Measurements from ENCODE around the gene STXBP3. TPM values are rescaled to one million over a fixed set of nuclear protein-coding genes. Genes with fewer than 3 reads are reported as not detected.

Gene STXBP3
- polyA plus RNA-seq, 4 donors: 61.9 to 88.9 (median 67.3) TPM

DNA sequence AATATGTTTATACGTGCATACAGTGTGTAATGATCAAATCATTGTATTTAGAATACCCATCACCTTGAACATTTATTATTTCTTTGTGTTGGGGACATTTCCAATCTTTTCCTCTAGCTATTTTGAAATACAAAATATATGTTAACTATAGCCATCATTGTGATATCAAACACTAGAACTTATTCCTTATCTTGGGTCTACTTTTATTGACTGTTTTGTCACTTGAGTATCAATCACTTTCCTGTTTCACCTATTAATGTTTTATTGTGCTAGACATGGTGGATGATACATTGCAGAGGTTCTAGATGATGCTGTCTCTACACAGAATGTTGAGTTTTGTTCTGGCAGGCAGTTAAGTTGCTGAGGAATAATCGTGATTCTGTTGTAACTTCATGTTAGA is 45.9 kb downstream of the STXBP3 start:
- no peak for DNase-seq (ENCODE audit: low read depth in 4 of 4, low spot score in 2 of 4)

DNA sequence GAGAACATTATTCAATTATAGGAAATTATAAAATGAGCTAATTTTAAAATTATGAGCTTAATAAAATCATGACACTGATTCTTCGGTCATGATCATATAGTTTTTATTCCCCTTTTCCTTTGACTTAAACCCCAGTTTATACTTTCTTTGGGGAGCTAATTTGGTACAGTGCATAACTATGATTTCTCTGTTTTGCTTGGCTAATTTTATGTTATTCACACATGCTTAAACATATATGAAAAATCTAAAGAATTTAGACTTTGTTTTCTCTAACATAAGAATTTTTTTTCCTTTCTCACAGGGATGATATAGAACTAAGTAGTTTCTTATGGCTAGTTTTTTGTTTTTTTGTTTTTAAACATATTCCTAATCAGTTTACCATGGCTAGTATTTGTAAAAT is 52.5 kb downstream of the STXBP3 start:
- DNase-seq (ENCODE audit: low read depth in 4 of 4, low spot score in 2 of 4): no peak

- DNase-seq (ENCODE audit: low read depth in 4 of 4, low spot score in 2 of 4): no peak
These were observed 54.6 kb downstream of the STXBP3 start for GRCh38 chr1:108801101-108801500.

- no peak for DNase-seq (ENCODE audit: low read depth in 4 of 4, low spot score in 2 of 4)
These were observed 57.1 kb downstream of the STXBP3 start for GRCh38 chr1:108803548-108803947.

DNA sequence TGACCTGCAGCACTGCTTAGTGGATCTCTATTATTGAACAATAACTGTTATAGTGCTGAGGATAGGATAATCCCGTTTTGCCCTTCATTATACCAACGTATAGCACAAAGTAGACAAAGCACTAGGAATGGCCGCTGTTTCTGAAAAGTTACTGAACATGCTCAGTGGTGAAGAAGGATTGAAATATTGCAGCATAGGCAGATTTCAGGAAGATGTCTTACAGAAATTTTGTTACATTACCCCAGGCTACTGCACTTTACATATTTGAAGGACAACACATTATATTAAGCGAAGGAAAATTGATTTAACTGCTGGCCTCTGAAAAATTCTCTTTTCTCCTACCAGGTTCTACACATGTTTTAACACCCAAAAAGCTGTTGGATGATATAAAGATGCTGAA is 62.0 kb downstream of the STXBP3 start:
- no peak for DNase-seq (ENCODE audit: low read depth in 4 of 4, low spot score in 2 of 4)

- DNase-seq (ENCODE audit: low read depth in 4 of 4, low spot score in 2 of 4): no peak
These were observed 65.1 kb downstream of the STXBP3 start for GRCh38 chr1:108811611-108812010.

DNA sequence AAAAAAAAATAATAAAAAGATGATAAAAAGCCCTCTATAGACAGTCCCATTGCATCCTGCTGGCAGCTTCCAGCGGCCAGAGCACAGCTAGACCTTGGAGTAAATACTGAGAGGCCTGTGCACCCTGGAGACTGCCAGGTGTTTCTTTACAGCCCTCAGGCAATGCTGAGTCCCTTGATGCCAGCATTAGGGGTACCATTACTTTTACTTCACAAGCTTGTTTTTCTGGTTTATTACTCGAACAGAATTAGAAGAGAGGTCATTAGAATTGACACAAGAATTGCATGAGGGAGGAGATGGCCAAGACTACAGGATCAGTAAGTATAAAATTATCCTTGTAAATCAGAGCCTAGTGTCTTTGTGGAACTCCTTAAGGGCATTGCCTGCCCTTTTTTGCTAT is 66.9 kb downstream of the STXBP3 start:
- DNase-seq (ENCODE audit: low read depth in 4 of 4, low spot score in 2 of 4): no peak

DNA sequence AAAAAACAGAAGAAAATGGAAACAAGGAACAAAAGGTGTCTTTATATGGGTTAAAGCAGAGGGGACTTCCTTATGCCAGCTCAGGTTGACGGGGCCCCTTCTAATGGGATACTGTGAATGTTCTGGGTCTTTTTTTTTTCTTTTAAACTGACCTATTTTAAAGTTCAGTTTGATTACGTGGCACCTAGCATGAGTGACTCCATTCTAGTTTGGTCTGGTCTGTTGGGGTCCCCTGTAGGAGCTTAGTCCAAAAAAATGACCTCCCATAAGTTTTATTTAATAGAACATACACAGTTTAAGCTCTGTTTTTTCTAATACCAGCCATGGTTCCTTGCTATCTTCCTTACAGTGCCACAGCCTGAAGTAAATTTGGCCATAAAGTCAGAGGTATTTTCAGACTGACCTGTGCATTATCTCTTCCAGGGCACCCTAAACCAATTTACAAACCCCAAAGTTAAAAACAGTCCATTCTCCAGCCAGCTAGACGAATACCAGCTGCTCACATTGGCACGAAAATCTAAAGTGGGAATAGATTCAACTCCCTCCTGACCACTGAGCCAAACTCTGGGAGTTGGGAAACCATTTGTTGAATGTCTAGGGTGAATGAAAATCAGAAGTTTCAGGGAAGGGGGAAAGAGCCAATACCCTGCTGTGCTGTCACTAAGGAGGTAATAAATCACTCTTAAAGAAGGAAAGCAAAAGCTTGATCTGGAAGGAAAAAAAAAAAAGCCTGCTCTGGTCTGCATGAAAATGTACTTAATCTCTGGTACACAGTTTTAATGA is 68.1 kb downstream of the STXBP3 start:
- no peak for DNase-seq (ENCODE audit: low read depth in 4 of 4, low spot score in 2 of 4)

- DNase-seq (ENCODE audit: low read depth in 4 of 4, low spot score in 2 of 4): no peak
These were observed 69.1 kb downstream of the STXBP3 start for GRCh38 chr1:108815566-108815965.

GRCh38 chr1:108816049-108816893 is 69.8 kb downstream of the STXBP3 start:
- peak; percentile 57 to 64 (median 60) for DNase-seq (ENCODE audit: low read depth in 4 of 4, low spot score in 2 of 4)

DNA sequence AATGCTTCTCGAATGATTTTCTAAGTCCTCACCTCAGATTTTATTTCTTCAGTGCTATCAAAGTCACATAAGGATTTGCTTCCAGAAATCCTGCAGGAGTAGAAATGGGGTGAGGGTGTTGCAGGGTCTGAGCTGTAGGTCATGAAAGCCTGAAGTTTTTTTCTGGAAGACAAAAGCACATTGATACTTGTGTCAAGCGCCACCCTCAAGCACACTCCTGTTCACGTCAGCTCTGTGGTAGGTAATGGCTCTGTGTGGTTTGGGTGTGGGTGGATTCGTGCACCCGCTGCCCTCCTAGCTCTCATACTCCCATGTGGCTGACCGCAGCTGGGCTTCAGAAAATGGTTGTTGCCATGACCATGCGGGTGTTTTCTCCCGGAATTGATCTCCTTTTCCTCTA is 70.5 kb downstream of the STXBP3 start:
- no peak for DNase-seq (ENCODE audit: low read depth in 4 of 4, low spot score in 2 of 4)

GRCh38 chr1:108817811-108818210 is 71.3 kb downstream of the STXBP3 start:
- no peak for DNase-seq (ENCODE audit: low read depth in 4 of 4, low spot score in 2 of 4)

DNA sequence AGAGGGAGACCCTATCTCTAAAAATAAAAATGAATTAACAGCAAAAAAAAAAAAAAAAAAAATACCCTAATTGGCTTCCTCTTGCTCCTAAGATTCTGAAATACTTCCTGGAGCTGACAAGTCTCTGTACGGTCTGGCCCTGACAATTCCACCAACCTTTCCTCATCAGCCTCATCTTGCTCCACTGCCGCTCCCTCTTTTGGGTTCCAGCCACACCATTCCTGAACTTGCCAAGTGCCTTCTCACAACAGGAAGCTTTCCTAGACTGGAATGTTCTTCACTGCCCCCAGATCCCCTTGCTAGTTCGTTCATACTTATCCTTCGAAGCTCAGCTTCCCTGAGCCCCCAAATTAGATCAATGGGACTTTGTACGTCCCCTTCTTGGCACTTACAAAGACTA is 73.4 kb downstream of the STXBP3 start:
- no peak for DNase-seq (ENCODE audit: low read depth in 4 of 4, low spot score in 2 of 4)

- no peak for DNase-seq (ENCODE audit: low read depth in 4 of 4, low spot score in 2 of 4)
These were observed 77.2 kb downstream of the STXBP3 start for GRCh38 chr1:108823632-108824031.

DNA sequence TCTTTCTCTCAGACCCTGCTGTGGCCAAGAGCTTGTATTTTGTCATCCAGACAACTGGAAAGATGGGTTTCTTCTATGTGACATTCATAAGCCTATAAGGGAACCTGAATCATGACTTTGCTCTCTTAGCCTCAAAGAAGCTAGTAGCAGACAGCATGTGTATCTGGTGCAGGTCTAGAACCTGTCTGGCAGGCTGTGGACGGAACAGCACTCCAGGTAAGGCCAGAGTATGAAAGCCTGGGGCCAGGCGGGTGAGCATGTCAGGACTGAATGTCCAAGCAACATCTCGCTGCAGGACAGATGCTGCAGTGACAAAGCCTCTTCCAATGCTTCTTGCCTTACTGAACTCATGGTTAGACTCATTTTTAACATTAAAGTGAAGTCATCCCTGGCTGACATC is 77.6 kb downstream of the STXBP3 start:
- DNase-seq (ENCODE audit: low read depth in 4 of 4, low spot score in 2 of 4): no peak

GRCh38 chr1:108826081-108826635 is 79.7 kb downstream of the STXBP3 start:
- no peak for DNase-seq (ENCODE audit: low read depth in 4 of 4, low spot score in 2 of 4)

DNA sequence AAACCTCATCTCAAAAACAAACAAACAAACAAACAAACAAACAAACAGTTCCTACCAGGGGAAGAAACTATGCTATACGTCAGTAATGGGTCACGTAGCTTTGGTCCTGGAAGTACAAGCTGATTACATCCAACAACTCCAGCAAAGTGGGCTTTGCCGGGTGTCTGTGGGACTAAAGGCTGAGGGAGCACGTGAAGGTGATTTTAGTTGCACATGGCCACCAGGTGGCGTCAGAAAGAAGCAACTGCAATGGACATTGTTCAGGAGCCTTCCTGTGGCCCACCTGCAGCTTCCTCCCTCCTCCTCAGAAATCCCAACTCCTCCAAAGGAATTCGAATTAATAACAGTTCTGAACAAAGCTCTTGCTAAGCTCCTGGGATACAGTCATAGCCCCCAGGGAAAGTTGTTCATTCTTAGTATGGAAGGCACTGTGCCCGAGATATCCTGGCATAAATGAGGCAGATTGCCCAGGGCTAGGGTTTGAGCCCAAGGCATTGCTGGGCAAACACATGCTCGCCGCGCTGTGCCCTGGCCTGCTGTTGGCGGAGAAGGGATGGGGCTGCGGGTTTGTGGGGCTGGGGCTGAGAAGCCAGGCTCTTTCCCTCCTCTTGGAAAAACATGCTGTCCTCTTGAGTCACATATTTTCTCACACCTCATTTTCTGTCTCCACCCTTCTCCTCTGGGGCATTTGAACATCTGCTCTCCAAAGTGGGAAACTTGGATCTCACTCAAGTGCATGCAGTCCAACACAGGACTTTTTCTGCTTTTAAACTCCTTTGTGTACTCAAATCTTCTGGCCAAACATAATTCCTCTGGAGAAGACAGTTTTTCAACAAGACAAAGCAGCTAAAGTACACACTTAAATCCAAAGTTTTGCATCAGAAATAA is 81.8 kb downstream of the STXBP3 start:
- DNase-seq (ENCODE audit: low read depth in 4 of 4, low spot score in 2 of 4): peak in 3 of 4 donors; percentile 46 to 50 (median 48)

DNA sequence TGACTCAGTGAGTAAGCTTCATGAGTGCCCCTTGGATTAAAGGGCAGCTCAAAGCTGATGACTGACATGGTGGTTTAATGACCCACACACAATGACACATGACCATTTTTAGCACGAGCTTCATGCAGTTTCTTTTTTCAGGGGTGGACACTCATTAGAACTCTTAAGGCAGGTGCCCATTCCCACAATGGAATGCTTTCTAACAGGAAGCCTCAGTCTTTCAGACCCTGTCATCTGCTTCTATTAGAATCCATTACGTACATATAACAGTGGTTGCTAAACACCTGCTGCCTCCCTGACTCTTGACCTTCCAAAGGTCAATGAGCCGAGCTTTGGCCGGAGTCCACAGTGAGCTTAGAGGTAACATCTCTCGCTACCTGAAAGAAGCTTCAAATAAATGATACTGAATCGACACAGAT is 83.0 kb downstream of the STXBP3 start:
- no peak for DNase-seq (ENCODE audit: low read depth in 4 of 4, low spot score in 2 of 4)

DNA sequence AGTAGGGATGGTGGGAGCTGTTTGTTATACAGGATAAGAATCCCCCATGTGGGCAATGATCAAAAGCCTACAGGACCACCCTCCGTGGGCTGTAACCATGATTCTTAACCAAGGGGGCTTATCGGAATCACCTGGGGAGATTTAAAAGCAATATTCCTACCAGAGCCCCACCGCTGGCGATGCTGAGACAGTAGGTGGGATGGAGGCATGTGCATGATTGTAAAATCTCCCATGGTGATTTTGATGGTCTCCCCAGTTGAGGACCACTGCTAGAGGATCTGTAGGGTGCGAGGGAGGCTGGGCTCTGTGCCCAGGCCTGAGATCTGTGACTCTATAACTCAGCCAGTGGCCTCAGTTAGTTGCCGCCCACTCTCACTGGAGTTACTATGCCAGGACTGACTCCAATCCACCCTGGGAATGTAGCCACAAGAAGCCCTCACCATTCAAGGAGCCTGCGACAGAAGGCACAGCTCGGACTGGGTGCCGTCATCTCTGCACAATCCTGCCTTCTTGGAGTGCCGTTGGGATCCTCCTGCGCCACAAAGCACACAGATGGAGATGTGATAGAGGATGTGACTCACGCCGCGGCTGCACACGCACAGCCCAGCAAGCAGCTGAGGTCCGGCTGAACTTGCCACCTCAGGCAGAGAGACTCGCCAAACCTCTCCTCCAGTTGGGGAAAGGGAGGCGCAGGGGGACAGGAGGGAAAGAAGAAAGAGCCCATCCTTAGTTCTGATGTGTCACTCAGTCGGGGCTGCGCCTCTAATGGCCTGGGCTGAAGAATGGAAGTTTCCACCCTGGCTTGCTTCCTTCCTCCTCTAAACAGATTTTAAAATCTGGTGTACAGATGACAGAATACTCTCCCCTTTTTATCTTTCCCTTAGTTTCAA is 83.9 kb downstream of the STXBP3 start:
- no peak for DNase-seq (ENCODE audit: low read depth in 4 of 4, low spot score in 2 of 4)

- DNase-seq (ENCODE audit: low read depth in 4 of 4, low spot score in 2 of 4): no peak
These were observed 84.8 kb downstream of the STXBP3 start for GRCh38 chr1:108831225-108831624.
